ENCODE measurements around the gene GAGE2A.

GAGE2A gene

DNA sequence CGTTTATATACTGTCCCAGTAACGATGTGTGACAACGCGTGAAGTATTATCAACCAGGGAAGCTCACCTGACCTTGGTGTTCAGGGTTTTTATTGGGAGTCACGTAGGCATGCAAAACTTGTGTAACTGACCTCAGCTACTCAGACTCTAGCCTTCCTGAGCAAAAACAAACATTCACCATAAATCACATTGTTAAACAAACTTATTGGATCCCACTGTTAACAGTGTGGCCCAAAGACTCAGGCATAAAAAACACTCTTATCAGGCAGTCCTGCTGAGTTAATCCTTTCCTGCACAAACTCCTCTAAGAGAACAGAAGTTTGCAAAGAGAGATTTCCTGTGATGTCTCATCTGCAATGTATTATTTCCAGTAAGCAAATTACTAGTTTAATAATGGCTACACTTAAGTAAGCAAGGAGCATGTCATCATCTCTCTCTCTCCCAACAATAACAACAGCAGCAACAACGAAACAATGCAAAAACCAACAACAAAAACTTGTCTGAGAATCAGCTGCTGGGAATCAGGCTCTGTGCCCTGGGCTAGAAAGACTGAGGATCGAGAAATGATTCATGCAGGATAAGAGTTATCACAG lies 21.5 kb downstream of the GAGE2A start:
- H3K79me2 ChIP-seq, result no peaks in the 10 kb centered on the region
- H3K27me3 ChIP-seq (ENCODE audit: control insufficient read depth, insufficient read depth, low read length), result no peaks in the 10 kb centered on the region
- no peak overlapping the region for H3K4me3 ChIP-seq (ENCODE audit: low read depth, low read length)
- H3K4me1 ChIP-seq, result no peaks in the 10 kb centered on the region
- H3K27ac ChIP-seq, result no peak overlapping the region
- TF ChIP-seq, protein P1, sequence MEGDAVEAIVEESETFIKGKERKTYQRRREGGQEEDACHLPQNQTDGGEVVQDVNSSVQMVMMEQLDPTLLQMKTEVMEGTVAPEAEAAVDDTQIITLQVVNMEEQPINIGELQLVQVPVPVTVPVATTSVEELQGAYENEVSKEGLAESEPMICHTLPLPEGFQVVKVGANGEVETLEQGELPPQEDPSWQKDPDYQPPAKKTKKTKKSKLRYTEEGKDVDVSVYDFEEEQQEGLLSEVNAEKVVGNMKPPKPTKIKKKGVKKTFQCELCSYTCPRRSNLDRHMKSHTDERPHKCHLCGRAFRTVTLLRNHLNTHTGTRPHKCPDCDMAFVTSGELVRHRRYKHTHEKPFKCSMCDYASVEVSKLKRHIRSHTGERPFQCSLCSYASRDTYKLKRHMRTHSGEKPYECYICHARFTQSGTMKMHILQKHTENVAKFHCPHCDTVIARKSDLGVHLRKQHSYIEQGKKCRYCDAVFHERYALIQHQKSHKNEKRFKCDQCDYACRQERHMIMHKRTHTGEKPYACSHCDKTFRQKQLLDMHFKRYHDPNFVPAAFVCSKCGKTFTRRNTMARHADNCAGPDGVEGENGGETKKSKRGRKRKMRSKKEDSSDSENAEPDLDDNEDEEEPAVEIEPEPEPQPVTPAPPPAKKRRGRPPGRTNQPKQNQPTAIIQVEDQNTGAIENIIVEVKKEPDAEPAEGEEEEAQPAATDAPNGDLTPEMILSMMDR (IDR thresholded peaks at IDR 0.05), result no peak
- H3K4me2 ChIP-seq (ENCODE audit: low read length), result no peak overlapping the region
- H3K9ac ChIP-seq, result no peak overlapping the region
- no peaks in the 10 kb centered on the region for H3K9me3 ChIP-seq (ENCODE audit: control insufficient read depth, low read length)
- no peak overlapping the region for H2AFZ ChIP-seq
- no peaks in the 10 kb centered on the region for H3K36me3 ChIP-seq (ENCODE audit: control insufficient read depth, insufficient read depth, low read length)

- Histone ChIP-seq H2AFZ (no peak overlapping the region), H3K27me3 (ENCODE audit: control insufficient read depth, insufficient read depth, low read length) (no peaks in the 10 kb centered on the region), H3K4me3 (ENCODE audit: low read depth, low read length) (no peak overlapping the region), H3K4me2 (ENCODE audit: low read length) (no peak overlapping the region), H3K27ac (no peak overlapping the region), H3K79me2 (no peaks in the 10 kb centered on the region), H3K36me3 (ENCODE audit: control insufficient read depth, insufficient read depth, low read length) (no peaks in the 10 kb centered on the region), H3K9me3 (ENCODE audit: control insufficient read depth, low read length) (no peaks in the 10 kb centered on the region), H3K4me1 (no peaks in the 10 kb centered on the region), H3K9ac (no peak overlapping the region)
- TF ChIP-seq, protein P1 (IDR thresholded peaks at IDR 0.05), result no peak
Measured at GRCh38 chrX:49618574-49618973, 29.3 kb downstream of the GAGE2A start.

DNA sequence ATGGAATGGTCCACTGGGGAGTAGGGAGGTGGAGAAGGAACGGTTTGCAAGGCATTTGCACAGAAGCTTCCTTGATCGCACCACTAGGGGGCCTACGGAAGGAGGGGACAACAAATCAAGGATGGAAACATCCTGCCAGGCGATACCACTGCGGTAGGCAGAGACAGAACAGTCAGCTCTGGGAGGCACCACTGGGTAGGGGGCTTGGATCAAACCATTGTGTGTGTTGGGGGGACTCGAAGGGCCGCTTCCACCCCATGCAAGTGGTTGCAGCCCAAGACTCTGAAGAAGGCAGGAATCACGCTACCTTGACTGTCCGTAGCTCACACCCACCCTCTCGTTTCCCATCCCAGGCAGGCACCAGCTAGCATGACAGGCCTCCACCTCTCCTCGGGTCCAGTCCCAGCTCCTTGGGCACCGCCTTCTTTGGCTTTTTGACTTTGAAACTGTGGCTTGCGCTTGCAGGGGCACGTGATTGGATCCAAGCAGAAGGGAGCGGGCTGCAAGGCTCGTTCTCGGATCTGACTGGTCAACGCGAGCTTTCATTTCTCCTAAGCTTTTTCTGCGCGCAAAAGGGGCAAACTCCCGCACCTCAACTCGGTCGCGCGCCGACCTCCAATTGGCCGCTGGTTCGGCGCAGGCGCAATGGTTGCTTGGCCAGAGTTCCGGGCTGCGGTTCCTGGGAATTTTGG lies 37.9 kb downstream of the GAGE2A start:
- Histone ChIP-seq H3K4me1 (no peaks in the 10 kb centered on the region), H3K4me2 (ENCODE audit: low read length) (peak overlapping the region; percentile 65), H3K79me2 (no peaks in the 10 kb centered on the region), H3K4me3 (ENCODE audit: low read depth, low read length) (peak overlapping the region; percentile 47), H3K27ac (no peak overlapping the region), H3K9me3 (ENCODE audit: control insufficient read depth, low read length) (no peaks in the 10 kb centered on the region), H3K9ac (no peak overlapping the region), H3K27me3 (ENCODE audit: control insufficient read depth, insufficient read depth, low read length) (no peaks in the 10 kb centered on the region), H3K36me3 (ENCODE audit: control insufficient read depth, insufficient read depth, low read length) (no peaks in the 10 kb centered on the region), H2AFZ (no peak overlapping the region)
- TF ChIP-seq, protein P1 (IDR thresholded peaks at IDR 0.05), result no peak

DNA sequence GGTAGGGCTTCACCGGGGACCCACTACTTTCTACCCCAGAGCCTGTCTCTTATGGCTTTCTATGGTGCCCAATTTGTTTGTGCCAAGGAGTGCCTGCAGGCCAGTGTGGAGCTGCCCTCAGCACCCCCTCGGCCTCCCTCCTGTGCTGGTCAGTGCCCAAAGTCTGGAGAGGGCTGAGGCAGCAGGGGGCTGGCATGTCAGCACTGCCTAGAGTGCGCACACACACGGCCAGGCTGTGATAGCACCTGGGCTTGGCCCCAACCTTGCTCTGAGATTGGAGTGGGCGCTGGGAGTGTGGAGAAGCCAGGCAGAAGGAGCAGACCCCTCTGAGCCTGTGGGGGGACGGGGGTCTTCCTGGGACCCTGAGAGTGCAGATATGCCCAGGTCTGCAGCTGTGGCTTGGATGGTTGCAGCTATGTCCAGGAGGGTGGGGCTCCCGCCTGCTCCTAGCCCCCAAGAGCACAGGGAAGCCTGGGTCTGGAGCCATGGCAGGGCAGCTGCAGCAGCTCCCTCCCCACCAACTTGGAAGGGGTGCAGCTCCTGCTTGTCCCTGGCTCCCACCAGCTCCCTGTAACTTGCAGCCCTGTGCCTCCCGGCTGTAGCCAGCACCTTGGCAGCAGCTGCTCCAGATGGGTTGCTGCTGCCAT lies 55.8 kb downstream of the GAGE2A start:
- no peak overlapping the region for H3K4me2 ChIP-seq (ENCODE audit: low read length)
- no peak overlapping the region for H3K27ac ChIP-seq
- H3K9ac ChIP-seq, result no peak overlapping the region
- H3K79me2 ChIP-seq, result no peaks in the 10 kb centered on the region
- H3K27me3 ChIP-seq (ENCODE audit: control insufficient read depth, insufficient read depth, low read length), result no peaks in the 10 kb centered on the region
- TF ChIP-seq, protein P1 (IDR thresholded peaks at IDR 0.05), result no peak
- no peak overlapping the region for H2AFZ ChIP-seq
- H3K36me3 ChIP-seq (ENCODE audit: control insufficient read depth, insufficient read depth, low read length), result no peaks in the 10 kb centered on the region
- H3K4me1 ChIP-seq, result no peaks in the 10 kb centered on the region
- no peaks in the 10 kb centered on the region for H3K9me3 ChIP-seq (ENCODE audit: control insufficient read depth, low read length)
- H3K4me3 ChIP-seq (ENCODE audit: low read depth, low read length), result no peak overlapping the region
